GM19238 (cell line): ENCODE data around the gene GAL3ST2.

Source experiments
- DNase-seq: peaks from one replicate; pipeline ENCODE4 v3.0.0; 2011; ENCODE audit warnings: low spot score; ENCODE audit not compliant: insufficient read length

Gene GAL3ST2

GRCh38 chr2:241843321-241844065, 66.9 kb downstream of the GAL3ST2 start:
- no peak for DNase-seq

GRCh38 chr2:241844066-241844728, 67.6 kb downstream of the GAL3ST2 start:
- DNase-seq: peak; percentile 77

GRCh38 chr2:241844831-241845578, 68.4 kb downstream of the GAL3ST2 start:
- no peak for DNase-seq

- no peak for DNase-seq
Measured at GRCh38 chr2:241846406-241846805, 69.8 kb downstream of the GAL3ST2 start.

- DNase-seq: no peak
Measured at GRCh38 chr2:241848761-241849615, 72.4 kb downstream of the GAL3ST2 start.

- DNase-seq: no peak
Measured at GRCh38 chr2:241849616-241850543, 73.3 kb downstream of the GAL3ST2 start.

GRCh38 chr2:241850544-241851324, 74.1 kb downstream of the GAL3ST2 start:
- no peak for DNase-seq

GRCh38 chr2:241851325-241852115, 74.9 kb downstream of the GAL3ST2 start:
- DNase-seq: no peak

- no peak for DNase-seq
Measured at GRCh38 chr2:241852116-241852980, 75.7 kb downstream of the GAL3ST2 start.

GRCh38 chr2:241852981-241853631, 76.5 kb downstream of the GAL3ST2 start:
- DNase-seq: no peak
